IPS-18c (cell line): ENCODE measurements around the gene EMX1.

Source experiments
- H3K4me3 ChIP-seq: 2 replicates; pipeline ENCODE4 v1.7.0; 2013; ENCODE audit warnings: low read depth, mild to moderate bottlenecking, low read length, moderate library complexity; ENCODE audit not compliant: insufficient read depth
- H3K9me3 ChIP-seq: one replicate; pipeline ENCODE4 v1.6.1; 2013; ENCODE audit warnings: mild to moderate bottlenecking, low read length, moderate library complexity; ENCODE audit not compliant: control insufficient read depth, insufficient read depth

Gene EMX1

DNA sequence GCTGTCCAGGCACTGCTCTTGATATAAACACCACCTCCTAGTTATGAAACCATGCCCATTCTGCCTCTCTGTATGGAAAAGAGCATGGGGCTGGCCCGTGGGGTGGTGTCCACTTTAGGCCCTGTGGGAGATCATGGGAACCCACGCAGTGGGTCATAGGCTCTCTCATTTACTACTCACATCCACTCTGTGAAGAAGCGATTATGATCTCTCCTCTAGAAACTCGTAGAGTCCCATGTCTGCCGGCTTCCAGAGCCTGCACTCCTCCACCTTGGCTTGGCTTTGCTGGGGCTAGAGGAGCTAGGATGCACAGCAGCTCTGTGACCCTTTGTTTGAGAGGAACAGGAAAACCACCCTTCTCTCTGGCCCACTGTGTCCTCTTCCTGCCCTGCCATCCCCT is 15.9 kb downstream of the EMX1 start:
- H3K4me3 ChIP-seq, result no peak overlapping the region
- no peaks in the 10 kb centered on the region for H3K9me3 ChIP-seq

DNA sequence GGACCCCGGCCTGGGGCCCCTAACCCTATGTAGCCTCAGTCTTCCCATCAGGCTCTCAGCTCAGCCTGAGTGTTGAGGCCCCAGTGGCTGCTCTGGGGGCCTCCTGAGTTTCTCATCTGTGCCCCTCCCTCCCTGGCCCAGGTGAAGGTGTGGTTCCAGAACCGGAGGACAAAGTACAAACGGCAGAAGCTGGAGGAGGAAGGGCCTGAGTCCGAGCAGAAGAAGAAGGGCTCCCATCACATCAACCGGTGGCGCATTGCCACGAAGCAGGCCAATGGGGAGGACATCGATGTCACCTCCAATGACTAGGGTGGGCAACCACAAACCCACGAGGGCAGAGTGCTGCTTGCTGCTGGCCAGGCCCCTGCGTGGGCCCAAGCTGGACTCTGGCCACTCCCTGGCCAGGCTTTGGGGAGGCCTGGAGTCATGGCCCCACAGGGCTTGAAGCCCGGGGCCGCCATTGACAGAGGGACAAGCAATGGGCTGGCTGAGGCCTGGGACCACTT is 16.4 kb downstream of the EMX1 start:
- H3K4me3 ChIP-seq, result no peak overlapping the region
- no peaks in the 10 kb centered on the region for H3K9me3 ChIP-seq

DNA sequence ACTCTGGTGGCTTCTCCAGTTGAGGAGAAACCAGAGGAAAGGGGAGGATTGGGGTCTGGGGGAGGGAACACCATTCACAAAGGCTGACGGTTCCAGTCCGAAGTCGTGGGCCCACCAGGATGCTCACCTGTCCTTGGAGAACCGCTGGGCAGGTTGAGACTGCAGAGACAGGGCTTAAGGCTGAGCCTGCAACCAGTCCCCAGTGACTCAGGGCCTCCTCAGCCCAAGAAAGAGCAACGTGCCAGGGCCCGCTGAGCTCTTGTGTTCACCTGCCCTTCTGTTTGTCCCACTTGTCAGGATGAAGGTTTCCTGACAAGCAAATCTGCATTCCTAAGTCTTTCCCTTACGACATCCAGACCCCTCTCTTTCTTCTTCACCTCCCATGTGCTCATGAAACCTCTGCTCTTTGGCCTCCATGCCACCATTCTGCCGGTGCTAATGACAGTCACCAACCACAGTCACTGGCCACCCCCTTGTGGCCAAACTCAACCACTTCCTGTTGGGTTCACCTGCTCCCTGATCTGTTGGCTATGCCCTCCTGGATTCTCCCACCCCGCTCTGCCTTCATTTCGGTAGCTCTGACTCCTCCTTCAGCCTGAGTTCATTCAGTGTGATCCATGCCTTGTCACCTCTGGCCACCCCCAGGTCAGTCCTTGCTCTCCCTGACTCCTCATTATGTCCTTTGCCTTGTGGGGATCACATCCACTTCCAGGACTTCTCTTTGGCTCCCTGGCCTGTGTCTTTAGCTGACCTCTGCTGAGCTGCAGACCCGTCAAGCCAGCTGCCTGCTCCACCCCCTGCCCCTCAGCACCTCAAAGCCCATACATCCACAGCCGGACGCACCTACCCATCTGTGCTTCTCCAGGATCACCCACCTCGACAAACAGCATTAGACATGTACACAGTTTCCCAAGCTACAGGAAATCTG is 17.6 kb downstream of the EMX1 start:
- H3K9me3 ChIP-seq, result no peaks in the 10 kb centered on the region
- no peak overlapping the region for H3K4me3 ChIP-seq

DNA sequence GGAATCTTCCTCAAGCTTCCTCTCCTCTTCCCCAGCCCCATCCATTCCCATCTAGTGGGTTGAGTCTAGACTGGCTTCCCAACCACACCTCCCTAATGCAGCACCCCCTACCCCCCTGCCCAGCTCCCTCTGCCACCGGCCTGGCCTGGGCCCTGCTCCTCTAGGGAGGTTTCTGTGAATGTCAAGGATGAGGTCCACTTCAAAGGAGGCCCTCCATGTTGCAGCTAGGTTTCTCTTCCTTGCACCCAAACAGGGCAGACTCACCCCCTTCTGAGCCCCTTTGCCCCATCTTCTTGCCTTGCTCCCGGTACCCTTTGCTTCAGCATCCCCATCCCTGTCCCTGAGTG is 18.3 kb downstream of the EMX1 start:
- no peaks in the 10 kb centered on the region for H3K9me3 ChIP-seq
- no peak overlapping the region for H3K4me3 ChIP-seq

DNA sequence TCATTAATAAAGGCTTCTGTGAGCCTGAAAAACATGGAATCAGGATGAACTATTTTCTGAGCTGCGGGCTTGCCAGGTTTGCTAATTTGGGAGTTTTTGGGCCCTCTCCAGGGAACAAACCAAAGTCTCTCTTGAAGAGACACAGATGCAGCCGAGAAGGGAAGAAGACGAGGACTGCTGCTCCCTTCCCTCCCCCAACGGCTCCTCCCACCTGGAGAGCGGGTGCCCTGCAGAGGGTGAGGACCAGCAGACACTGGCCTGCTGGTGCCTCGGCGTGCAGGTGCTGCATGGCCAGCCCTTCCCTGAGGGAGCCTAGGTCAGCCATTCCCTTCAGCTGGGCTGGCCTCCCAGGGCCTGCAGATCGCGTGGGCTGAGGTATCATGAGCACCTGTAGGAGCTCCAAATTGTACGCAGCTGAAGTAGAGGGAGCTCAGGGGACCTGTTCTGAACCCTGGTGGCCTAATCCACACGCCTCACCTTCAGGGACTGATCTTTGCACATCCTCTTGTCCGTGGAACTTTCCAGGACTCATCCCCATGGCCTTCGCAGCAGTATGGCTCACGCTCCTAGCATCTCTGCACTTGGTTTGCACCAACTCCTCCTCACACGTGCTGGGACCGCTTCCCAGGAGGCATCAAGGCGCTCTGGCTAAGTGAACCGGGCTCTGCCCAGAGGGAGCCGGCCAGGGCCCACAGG is 19.5 kb downstream of the EMX1 start:
- Histone ChIP-seq H3K9me3 (no peaks in the 10 kb centered on the region), H3K4me3 (no peak overlapping the region)

DNA sequence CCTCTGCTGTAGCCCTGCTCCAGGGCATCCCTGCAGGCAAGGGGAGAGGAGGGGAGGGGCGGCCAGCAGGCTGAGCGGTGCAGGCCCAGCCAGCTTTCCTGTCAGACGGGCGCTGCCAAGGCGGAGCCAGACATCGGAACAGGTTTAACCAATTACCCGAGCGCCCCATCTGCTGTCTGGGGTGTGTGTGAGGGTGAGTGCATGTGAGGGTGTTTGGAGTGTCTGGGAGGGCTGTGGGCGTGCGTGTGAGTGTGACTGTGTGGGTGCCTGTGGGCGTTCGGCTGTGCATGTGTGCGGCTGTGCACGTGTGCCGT is 20.0 kb downstream of the EMX1 start:
- Histone ChIP-seq H3K4me3 (no peak overlapping the region), H3K9me3 (no peaks in the 10 kb centered on the region)

DNA sequence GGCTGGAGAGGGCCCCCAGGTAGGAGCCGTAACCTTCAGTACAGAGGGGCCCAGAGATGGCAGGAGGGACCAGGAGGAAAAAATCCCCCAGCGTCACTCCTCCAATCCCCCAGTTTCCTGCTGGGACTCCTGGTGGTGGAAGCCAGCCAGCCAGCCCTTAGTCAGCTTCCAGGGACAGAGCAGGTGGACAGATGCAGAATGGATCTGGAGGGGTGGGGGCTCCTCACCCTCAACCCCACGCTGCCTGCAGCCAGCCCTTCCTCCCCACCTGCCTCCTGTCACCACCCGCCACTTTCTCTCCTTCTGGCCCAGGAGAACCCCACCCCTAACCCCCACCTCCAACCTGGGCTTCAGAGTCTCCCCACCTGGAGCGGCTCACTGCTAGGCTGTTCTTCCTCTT is 21.1 kb downstream of the EMX1 start:
- Histone ChIP-seq H3K4me3 (no peak overlapping the region), H3K9me3 (no peaks in the 10 kb centered on the region)

DNA sequence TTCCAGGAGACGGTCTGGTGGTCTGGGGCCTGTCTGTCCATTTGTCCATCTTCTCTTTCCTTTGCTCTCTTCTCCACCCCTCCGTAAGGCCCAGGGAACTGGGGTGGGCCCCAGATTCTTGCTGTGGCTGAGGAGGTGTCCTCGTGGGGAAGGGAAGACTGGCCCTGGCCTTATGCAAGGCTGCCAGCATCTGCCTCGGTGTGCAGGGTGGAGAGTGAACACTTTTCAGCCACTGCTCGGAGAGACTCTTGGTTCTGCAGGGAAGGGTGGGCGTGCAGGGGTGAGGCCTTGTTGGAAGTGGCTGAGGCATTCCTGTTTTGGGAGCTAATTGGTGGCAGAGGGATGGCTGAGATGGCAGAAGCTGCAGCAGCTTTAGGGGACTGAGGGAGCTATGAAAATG is 23.0 kb downstream of the EMX1 start:
- H3K4me3 ChIP-seq, result no peak overlapping the region
- H3K9me3 ChIP-seq, result no peaks in the 10 kb centered on the region

DNA sequence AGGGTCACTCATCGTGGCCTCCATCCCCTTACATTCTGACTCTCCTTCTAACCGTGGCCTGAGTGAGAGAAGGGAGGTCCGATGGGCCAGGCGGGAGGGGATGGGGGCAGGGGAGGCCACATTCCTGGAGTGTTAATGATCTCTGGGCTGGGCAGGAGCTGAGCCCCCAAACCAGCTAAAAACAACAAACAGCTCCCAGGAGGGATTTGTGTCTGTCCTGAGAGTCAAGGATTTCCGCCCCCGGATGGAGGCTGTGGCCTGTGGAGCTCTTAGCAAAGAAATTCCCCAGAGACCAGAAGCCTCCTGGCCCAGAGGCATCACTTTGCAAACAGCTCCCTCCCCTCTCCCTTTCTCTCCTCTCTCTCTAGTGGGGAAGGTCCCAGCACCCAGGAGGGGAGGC is 23.5 kb downstream of the EMX1 start:
- H3K4me3 ChIP-seq, result no peak overlapping the region
- H3K9me3 ChIP-seq, result no peaks in the 10 kb centered on the region

DNA sequence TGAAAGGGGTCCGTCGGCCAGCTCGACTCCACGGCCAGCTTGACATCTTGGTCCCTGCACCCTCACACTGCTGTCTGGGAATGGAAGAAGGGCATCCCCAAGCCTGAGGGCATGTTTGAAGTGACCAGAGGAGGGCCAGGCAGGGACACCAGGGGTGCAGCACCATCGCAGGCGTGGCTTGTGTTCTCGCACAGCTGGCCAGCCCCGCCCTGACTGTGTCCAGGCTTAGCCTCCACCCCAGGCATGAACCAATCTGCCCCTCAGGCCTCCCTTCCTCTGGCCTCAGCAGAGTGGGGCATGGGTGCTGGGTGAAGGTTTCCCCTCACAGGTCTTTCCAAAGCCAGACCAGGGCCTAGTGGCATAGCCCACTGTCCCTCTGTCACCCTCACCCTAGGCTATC is 25.0 kb downstream of the EMX1 start:
- Histone ChIP-seq H3K9me3 (no peaks in the 10 kb centered on the region), H3K4me3 (no peak overlapping the region)

DNA sequence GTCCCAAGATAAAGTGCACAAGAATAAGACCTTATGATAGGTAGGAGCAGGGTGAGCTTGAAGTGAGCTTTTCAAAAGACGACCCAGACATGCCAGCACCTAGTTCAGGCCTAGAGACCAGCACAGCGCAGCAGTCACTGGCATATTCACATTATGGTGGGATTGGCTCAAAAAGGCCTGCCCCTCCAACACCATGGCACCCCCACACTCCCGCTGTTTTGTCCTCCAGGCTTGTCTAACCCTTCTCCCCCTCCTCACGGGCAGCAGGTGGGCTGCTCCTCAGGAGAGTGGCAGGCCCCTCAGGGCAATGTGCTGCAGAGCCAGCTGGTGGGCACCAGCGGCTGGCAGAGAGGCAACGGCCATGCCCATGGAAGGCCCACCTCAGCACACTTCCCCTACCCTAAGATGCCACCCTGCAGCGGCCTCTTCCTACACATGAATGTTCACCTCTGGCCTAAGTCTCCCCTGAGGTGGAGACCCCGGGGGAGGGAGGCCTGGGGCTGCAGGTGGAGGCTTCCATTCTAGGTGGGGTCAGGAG is 25.6 kb downstream of the EMX1 start:
- no peaks in the 10 kb centered on the region for H3K9me3 ChIP-seq
- H3K4me3 ChIP-seq, result no peak overlapping the region

DNA sequence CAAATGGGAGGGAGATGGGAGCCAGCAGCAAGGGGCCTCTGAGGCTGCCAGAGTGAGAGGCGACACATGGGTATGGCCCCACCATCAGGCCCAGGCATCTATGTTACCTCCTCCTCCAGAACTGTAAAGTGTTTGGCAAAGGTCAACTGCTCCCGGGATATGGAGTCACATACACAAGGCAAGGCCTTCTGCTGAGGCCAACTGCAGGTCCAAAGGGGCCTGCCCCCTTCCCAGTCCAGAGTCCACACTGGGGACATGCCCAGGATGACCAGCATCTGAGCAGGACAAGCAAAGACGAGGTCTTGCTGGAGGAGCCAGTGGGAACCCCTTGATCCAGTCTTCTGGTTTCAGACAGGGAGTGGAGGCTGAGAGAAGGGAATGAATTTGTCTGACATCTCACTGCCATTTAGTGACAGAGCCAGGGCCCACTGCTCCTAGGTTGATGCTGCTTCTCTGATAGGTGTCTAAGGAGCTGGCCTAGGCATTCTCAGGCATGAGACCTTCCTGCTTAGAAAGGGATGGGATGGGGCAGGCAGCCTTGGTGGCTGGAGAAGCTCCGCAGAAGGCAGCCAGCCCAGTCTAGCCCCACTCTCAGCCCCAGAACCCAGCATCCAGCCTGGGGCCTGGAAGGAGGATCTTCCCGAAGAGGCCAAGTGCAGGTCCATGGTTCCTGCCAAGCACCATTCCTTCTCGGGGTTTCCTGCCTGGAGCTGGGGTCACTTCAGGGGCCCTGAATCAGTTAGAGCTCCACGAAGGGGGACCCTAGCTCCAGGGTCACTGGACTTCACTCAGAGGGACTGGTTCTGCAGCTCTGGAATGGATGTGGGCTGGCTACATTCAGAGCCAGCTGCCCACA is 26.4 kb downstream of the EMX1 start:
- Histone ChIP-seq H3K4me3 (no peak overlapping the region), H3K9me3 (no peaks in the 10 kb centered on the region)

DNA sequence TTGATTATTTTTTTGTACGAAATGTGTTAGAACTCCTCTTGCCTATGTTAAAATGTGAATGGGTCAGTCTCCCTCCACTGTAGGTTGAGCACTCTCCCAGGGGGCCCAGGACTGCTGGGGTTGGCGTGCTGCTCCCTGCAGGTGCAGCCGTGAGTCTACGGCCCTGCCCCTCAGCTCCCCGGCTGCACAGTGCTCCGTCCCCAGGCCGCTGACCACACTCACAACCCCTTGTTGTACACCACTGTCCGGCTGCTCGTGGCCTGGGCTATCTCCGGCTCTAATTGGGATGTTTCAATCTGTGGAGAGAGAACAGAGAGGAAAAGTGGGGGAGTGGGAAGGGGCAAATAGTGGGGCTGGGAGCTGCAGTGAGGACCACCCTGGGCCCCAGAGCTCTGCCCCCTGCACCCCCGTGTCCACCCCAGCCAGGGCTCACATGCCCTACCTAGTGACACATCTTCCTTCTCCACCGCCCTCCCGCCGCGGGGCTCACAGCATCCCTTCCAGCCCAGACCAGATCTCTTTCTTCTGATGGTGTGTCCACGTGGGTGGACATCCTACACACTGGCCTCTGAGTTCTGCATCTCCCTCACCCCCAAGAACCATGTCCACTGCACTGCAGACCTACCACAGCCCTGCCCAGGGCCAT is 27.6 kb downstream of the EMX1 start:
- no peak overlapping the region for H3K4me3 ChIP-seq
- H3K9me3 ChIP-seq, result no peaks in the 10 kb centered on the region

DNA sequence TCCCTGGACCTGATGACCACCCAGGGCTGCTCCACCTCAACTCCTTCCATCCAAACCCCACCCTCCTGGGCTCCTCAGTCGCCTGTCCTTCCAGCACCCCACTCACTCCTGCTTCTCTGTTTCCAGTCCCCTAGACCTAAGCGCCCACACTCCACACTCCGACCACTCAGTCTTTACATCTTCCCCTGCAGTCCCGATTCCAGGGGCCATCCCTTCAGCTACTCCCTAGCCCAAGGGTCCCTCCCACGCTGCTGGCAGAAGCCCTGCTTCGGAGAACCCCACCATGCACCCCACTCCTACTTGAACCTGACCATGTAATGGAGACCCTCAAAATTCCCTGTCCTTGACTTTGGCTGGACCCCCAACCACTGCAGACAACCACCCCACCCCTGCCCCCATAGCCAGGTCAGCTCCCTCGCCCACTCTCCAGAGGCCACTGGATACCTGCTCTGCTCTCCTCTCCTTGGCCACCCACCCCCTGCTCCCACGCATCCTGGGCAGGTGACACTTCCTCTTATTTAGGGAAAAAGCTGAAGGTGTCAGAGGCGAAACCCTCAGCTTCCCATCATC is 28.2 kb downstream of the EMX1 start:
- no peak overlapping the region for H3K4me3 ChIP-seq
- H3K9me3 ChIP-seq, result no peaks in the 10 kb centered on the region

DNA sequence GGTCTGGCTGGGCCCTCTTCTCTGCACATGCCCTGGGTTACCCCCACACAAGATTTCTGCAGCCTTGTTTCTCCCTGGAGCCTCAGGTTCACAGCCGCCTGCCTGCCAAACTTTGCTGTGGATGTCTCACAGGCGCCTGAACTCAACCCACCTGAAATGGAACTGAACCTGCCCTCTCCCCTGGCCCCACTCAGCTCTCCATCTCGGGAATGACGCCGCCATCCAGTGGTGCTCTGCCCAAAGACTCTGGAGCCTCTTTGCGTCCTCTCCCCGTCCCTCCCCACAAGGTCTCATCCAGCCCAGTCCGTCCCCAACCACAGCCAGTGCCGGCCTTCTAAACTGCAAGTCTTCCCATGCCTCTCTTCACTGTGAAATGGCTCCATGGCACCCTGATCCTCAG is 29.1 kb downstream of the EMX1 start:
- no peaks in the 10 kb centered on the region for H3K9me3 ChIP-seq
- no peak overlapping the region for H3K4me3 ChIP-seq

DNA sequence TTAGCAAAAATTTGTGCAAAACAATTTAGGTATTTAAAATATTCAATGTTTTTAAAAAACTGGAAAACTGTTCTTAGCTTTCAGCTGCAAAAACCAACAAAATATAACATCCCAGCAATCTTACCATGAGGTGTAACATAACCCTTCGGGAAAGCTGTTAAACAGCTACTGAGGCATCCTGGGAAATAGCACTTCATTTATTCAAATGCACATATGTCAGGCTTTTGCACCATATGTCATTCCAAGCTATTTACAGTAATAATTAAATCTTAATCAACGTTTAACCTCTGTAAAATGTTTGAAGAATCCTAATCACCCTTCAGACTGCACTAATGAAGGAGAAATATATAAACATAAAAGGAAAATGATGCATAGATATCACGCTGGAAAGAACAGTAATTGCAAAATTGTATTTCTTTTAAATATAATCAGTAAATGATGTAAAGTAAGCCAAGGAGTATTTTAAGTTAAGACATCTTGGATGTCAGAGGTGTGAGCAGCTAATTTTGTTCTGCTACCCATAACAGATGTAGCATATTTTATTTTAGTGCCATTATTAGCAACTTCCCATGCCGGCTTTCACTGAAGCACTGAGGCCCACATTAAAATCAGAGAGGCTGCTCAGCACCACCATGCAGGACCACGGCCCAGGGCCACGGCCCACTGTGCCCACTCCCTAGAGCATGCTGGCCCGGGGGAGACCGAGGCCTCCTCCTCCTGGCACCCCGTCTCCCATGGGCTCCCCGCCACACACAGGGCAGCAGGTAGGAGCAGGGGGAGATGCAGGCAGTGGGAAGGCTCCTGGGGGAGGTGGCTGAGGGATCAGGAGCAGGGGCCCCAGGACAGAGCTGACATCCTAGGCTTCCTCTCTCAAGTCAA is 30.9 kb downstream of the EMX1 start:
- Histone ChIP-seq H3K4me3 (no peak overlapping the region), H3K9me3 (no peaks in the 10 kb centered on the region)
